Glomerular endothelial cell (primary cell): Measurements from ENCODE around the gene ABRAXAS1. TPM values are rescaled to one million over a fixed set of nuclear protein-coding genes. Genes with fewer than 3 reads are reported as not detected.

Experiments used
- DNase-seq: peaks from one replicate; pipeline ENCODE4 v3.0.0-alpha.2; 2011; ENCODE audit warnings: low read depth, low spot score; ENCODE audit errors: extremely low read depth
- total RNA-seq: library from RNA; depleted of rRNA; stranded (reverse); fragments of >200 nt; gene quantifications from 2 replicates; pipeline ENCODE4 v1.2.3, GENCODE V29; 2015

Gene ABRAXAS1
- total RNA-seq, 1 donor from 2014 or later: 10.4 TPM

- DNase-seq: no peak
These were observed 30.2 kb downstream of the ABRAXAS1 start for GRCh38 chr4:83454686-83455085.

GRCh38 chr4:83449009-83449408 lies 35.9 kb downstream of the ABRAXAS1 start:
- no peak for DNase-seq

GRCh38 chr4:83440899-83441298 lies 44.0 kb downstream of the ABRAXAS1 start:
- DNase-seq: no peak

- DNase-seq: no peak
These were observed 44.6 kb downstream of the ABRAXAS1 start for GRCh38 chr4:83440148-83440814.

- DNase-seq: no peak
These were observed 46.2 kb downstream of the ABRAXAS1 start for GRCh38 chr4:83438719-83439118.

GRCh38 chr4:83436680-83437079 lies 48.2 kb downstream of the ABRAXAS1 start:
- DNase-seq: no peak

GRCh38 chr4:83431200-83431599 lies 53.7 kb downstream of the ABRAXAS1 start:
- no peak for DNase-seq

- DNase-seq: no peak
These were observed 66.7 kb downstream of the ABRAXAS1 start for GRCh38 chr4:83418211-83418610.

- no peak for DNase-seq
These were observed 67.3 kb downstream of the ABRAXAS1 start for GRCh38 chr4:83417566-83417965.

- no peak for DNase-seq
These were observed 71.2 kb downstream of the ABRAXAS1 start for GRCh38 chr4:83413676-83414075.

Other genes with a start within 250 kb of the ABRAXAS1 start
- gene COQ2, start 200.3 kb downstream of the ABRAXAS1 start, total RNA-seq: 14.1 and 17.5 TPM in 2 replicates
- gene HPSE, start 150.3 kb downstream of the ABRAXAS1 start, total RNA-seq: 3.5 and 6.0 TPM in 2 replicates
- 7.0 and 7.4 TPM in 2 replicates for gene HELQ, start 29.3 kb downstream of the ABRAXAS1 start, total RNA-seq
- 14.5 and 18.6 TPM in 2 replicates for gene MRPS18C, start 29.0 kb downstream of the ABRAXAS1 start, total RNA-seq
- 1.4 and 4.0 TPM in 2 replicates for gene GPAT3, start 51.0 kb upstream of the ABRAXAS1 start, total RNA-seq